Mammary epithelial cell (primary cell): ENCODE data around the gene TMEM120B.

Experiments used
- CTCF ChIP-seq, 2 donors: IDR thresholded peaks in 1 of 2; conservative IDR thresholded peaks in 1 of 2; 2 replicates each; pipeline ENCODE4 v1.5.1; 2011 to 2012; ENCODE audit warnings: inconsistent platforms in 2 of 2, low read length in 2 of 2, mild to moderate bottlenecking in 2 of 2, control low read depth in 1 of 2, low read depth in 1 of 2; ENCODE audit not compliant: insufficient read depth in 1 of 2; ENCODE audit errors: extremely low read depth in 1 of 2
- EZH2 ChIP-seq: IDR thresholded peaks from 2 replicates; pipeline ENCODE4 v1.6.1; 2012; ENCODE audit warnings: low read length, inconsistent platforms, borderline replicate concordance

DNA sequence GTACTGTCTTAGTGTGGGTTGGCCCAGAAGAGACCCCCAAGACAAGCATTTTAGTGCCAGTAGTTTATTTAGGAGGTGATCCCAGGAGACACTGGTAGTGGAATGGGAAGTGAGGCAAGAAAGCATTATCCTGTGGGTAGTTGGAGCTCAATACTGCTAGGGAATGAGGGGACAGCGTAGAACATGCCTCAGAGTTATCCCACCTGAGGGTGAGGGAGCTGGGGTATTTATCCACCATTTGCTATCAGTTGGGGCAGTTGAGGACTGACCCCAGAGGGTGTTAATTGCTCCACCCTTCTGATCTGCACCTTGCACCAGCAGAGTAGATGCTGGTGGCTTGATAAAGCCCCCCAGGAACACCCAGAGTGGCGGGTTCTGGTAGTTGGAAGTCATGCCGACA is 43.0 kb downstream of the TMEM120B start:
- TF ChIP-seq CTCF (conservative IDR thresholded peaks at IDR 0.05 in 1 of 2, IDR thresholded peaks at IDR 0.05 in 1 of 2; ENCODE audit: extremely low read depth in 1 of 2, insufficient read depth in 1 of 2, low read depth in 1 of 2, low read length in 2 of 2) (no peak), EZH2 (no peak)
